ENCODE measurements around the gene GRID2.

Gene GRID2

GRCh38 chr4:93760284-93760683, 1456.5 kb downstream of the GRID2 start:
- H3K4me1 Mint-ChIP-seq (ENCODE audit: low read depth): no peaks in the 10 kb centered on the region
- no peaks in the 10 kb centered on the region for H3K27me3 Mint-ChIP-seq
- H3K4me3 Mint-ChIP-seq: no peak overlapping the region
- no peaks in the 10 kb centered on the region for H3K9me3 Mint-ChIP-seq (ENCODE audit: low read depth)
- no peak overlapping the region for H3K27ac Mint-ChIP-seq
- no peaks in the 10 kb centered on the region for H3K36me3 Mint-ChIP-seq

GRCh38 chr4:93761286-93761685, 1457.5 kb downstream of the GRID2 start:
- no peak overlapping the region for H3K4me3 Mint-ChIP-seq
- H3K27me3 Mint-ChIP-seq: peaks cover 2% of the 10 kb centered on the region
- no peaks in the 10 kb centered on the region for H3K4me1 Mint-ChIP-seq (ENCODE audit: low read depth)
- no peaks in the 10 kb centered on the region for H3K36me3 Mint-ChIP-seq
- H3K9me3 Mint-ChIP-seq (ENCODE audit: low read depth): no peaks in the 10 kb centered on the region
- no peak overlapping the region for H3K27ac Mint-ChIP-seq

GRCh38 chr4:93764639-93765246, 1461.0 kb downstream of the GRID2 start:
- Mint-ChIP-seq H3K27ac (no peak overlapping the region), H3K27me3 (peaks cover 2% of the 10 kb centered on the region), H3K9me3 (ENCODE audit: low read depth) (no peaks in the 10 kb centered on the region), H3K4me3 (no peak overlapping the region), H3K36me3 (no peaks in the 10 kb centered on the region), H3K4me1 (ENCODE audit: low read depth) (no peaks in the 10 kb centered on the region)

- Mint-ChIP-seq H3K4me1 (ENCODE audit: low read depth) (no peaks in the 10 kb centered on the region), H3K27me3 (peaks cover 2% of the 10 kb centered on the region), H3K36me3 (no peaks in the 10 kb centered on the region), H3K9me3 (ENCODE audit: low read depth) (no peaks in the 10 kb centered on the region), H3K27ac (no peak overlapping the region), H3K4me3 (no peak overlapping the region)
These were observed 1464.2 kb downstream of the GRID2 start for GRCh38 chr4:93767917-93768316.

- no peaks in the 10 kb centered on the region for H3K4me1 Mint-ChIP-seq (ENCODE audit: low read depth)
- H3K27ac Mint-ChIP-seq: no peak overlapping the region
- H3K9me3 Mint-ChIP-seq (ENCODE audit: low read depth): no peaks in the 10 kb centered on the region
- peaks cover 2% of the 10 kb centered on the region for H3K27me3 Mint-ChIP-seq
- H3K4me3 Mint-ChIP-seq: no peak overlapping the region
- no peaks in the 10 kb centered on the region for H3K36me3 Mint-ChIP-seq
These were observed 1466.4 kb downstream of the GRID2 start for GRCh38 chr4:93770201-93770600.

- H3K36me3 Mint-ChIP-seq: no peaks in the 10 kb centered on the region
- no peaks in the 10 kb centered on the region for H3K4me1 Mint-ChIP-seq (ENCODE audit: low read depth)
- no peaks in the 10 kb centered on the region for H3K9me3 Mint-ChIP-seq (ENCODE audit: low read depth)
- peaks cover 2% of the 10 kb centered on the region for H3K27me3 Mint-ChIP-seq
- H3K4me3 Mint-ChIP-seq: no peak overlapping the region
- H3K27ac Mint-ChIP-seq: no peak overlapping the region
These were observed 1468.1 kb downstream of the GRID2 start for GRCh38 chr4:93771640-93772411.

- no peaks in the 10 kb centered on the region for H3K9me3 Mint-ChIP-seq (ENCODE audit: low read depth)
- no peak overlapping the region for H3K4me3 Mint-ChIP-seq
- no peak overlapping the region for H3K27ac Mint-ChIP-seq
- H3K27me3 Mint-ChIP-seq: peaks cover 2% of the 10 kb centered on the region
- H3K4me1 Mint-ChIP-seq (ENCODE audit: low read depth): no peaks in the 10 kb centered on the region
- no peaks in the 10 kb centered on the region for H3K36me3 Mint-ChIP-seq
These were observed 1469.1 kb downstream of the GRID2 start for GRCh38 chr4:93772858-93773257.

- H3K4me3 Mint-ChIP-seq: no peak overlapping the region
- H3K27me3 Mint-ChIP-seq: peaks cover 3% of the 10 kb centered on the region
- no peaks in the 10 kb centered on the region for H3K9me3 Mint-ChIP-seq (ENCODE audit: low read depth)
- no peak overlapping the region for H3K27ac Mint-ChIP-seq
- H3K4me1 Mint-ChIP-seq (ENCODE audit: low read depth): no peaks in the 10 kb centered on the region
- H3K36me3 Mint-ChIP-seq: no peaks in the 10 kb centered on the region
These were observed 1471.8 kb downstream of the GRID2 start for GRCh38 chr4:93775551-93775950.

- no peaks in the 10 kb centered on the region for H3K36me3 Mint-ChIP-seq
- no peak overlapping the region for H3K27ac Mint-ChIP-seq
- H3K27me3 Mint-ChIP-seq: peaks cover 3% of the 10 kb centered on the region
- H3K4me1 Mint-ChIP-seq (ENCODE audit: low read depth): no peaks in the 10 kb centered on the region
- no peak overlapping the region for H3K4me3 Mint-ChIP-seq
- H3K9me3 Mint-ChIP-seq (ENCODE audit: low read depth): no peaks in the 10 kb centered on the region
These were observed 1472.8 kb downstream of the GRID2 start for GRCh38 chr4:93776386-93777080.

- Mint-ChIP-seq H3K4me1 (ENCODE audit: low read depth) (no peaks in the 10 kb centered on the region), H3K36me3 (no peaks in the 10 kb centered on the region), H3K27me3 (peaks cover 3% of the 10 kb centered on the region), H3K27ac (no peak overlapping the region), H3K4me3 (no peak overlapping the region), H3K9me3 (ENCODE audit: low read depth) (no peaks in the 10 kb centered on the region)
These were observed 1473.3 kb downstream of the GRID2 start for GRCh38 chr4:93777081-93777460.

- H3K4me3 Mint-ChIP-seq: no peak overlapping the region
These were observed 1475.5 kb downstream of the GRID2 start for GRCh38 chr4:93779228-93779627.

GRCh38 chr4:93780080-93780479, 1476.3 kb downstream of the GRID2 start:
- no peaks in the 10 kb centered on the region for H3K4me1 Mint-ChIP-seq (ENCODE audit: low read depth)
- no peaks in the 10 kb centered on the region for H3K9me3 Mint-ChIP-seq (ENCODE audit: low read depth)
- H3K27ac Mint-ChIP-seq: no peak overlapping the region
- peaks cover 3% of the 10 kb centered on the region for H3K27me3 Mint-ChIP-seq
- no peaks in the 10 kb centered on the region for H3K36me3 Mint-ChIP-seq
- no peak overlapping the region for H3K4me3 Mint-ChIP-seq

More at GRCh38 chr4:93779228-93779627, 1475.5 kb downstream of the GRID2 start:
- no peaks in the 10 kb centered on the region for H3K4me1 Mint-ChIP-seq (ENCODE audit: low read depth)
- H3K9me3 Mint-ChIP-seq (ENCODE audit: low read depth): no peaks in the 10 kb centered on the region
- H3K27me3 Mint-ChIP-seq: peaks cover 3% of the 10 kb centered on the region
- H3K36me3 Mint-ChIP-seq: no peaks in the 10 kb centered on the region
- no peak overlapping the region for H3K27ac Mint-ChIP-seq

- Mint-ChIP-seq H3K4me1 (ENCODE audit: low read depth) (no peaks in the 10 kb centered on the region), H3K4me3 (no peak overlapping the region), H3K27me3 (peaks cover 1% of the 10 kb centered on the region), H3K9me3 (ENCODE audit: low read depth) (no peaks in the 10 kb centered on the region), H3K27ac (no peak overlapping the region), H3K36me3 (no peaks in the 10 kb centered on the region)
These were observed 1477.4 kb downstream of the GRID2 start for GRCh38 chr4:93781198-93781597.

GRCh38 chr4:93786149-93786548, 1482.4 kb downstream of the GRID2 start:
- Mint-ChIP-seq H3K27me3 (no peaks in the 10 kb centered on the region), H3K4me1 (ENCODE audit: low read depth) (no peaks in the 10 kb centered on the region), H3K36me3 (no peaks in the 10 kb centered on the region)

GRCh38 chr4:93788712-93789111, 1484.9 kb downstream of the GRID2 start:
- no peaks in the 10 kb centered on the region for H3K9me3 Mint-ChIP-seq (ENCODE audit: low read depth)
- H3K4me1 Mint-ChIP-seq (ENCODE audit: low read depth): no peaks in the 10 kb centered on the region
- H3K4me3 Mint-ChIP-seq: no peak overlapping the region
- no peaks in the 10 kb centered on the region for H3K27me3 Mint-ChIP-seq
- no peak overlapping the region for H3K27ac Mint-ChIP-seq
- no peaks in the 10 kb centered on the region for H3K36me3 Mint-ChIP-seq

More at GRCh38 chr4:93786149-93786548, 1482.4 kb downstream of the GRID2 start:
- no peak overlapping the region for H3K4me3 Mint-ChIP-seq
- H3K27ac Mint-ChIP-seq: no peak overlapping the region
- no peaks in the 10 kb centered on the region for H3K9me3 Mint-ChIP-seq (ENCODE audit: low read depth)
